Ureter (tissue), 1 donor: ENCODE results near the gene SLX4IP. TPM values are rescaled to one million over a fixed set of nuclear protein-coding genes. Genes with fewer than 3 reads are reported as not detected.
"Not testable (repeated sequence)": the region's sequence is repeated elsewhere in the genome, so short reads cannot be mapped to it uniquely, and the experiment has no call there.

ENCODE experiments used
- DNase-seq: peaks from one replicate; pipeline ENCODE4 v3.0.0-alpha.2; 2020; ENCODE audit warnings: low spot score
- total RNA-seq: library from RNA; stranded (reverse); gene quantifications from one replicate; pipeline ENCODE4 v1.2.4, GENCODE V29; 2023
- donor health status: DM: yes; HTN: yes; CAD: no.

SLX4IP gene
- 11.1 TPM for total RNA-seq

DNA sequence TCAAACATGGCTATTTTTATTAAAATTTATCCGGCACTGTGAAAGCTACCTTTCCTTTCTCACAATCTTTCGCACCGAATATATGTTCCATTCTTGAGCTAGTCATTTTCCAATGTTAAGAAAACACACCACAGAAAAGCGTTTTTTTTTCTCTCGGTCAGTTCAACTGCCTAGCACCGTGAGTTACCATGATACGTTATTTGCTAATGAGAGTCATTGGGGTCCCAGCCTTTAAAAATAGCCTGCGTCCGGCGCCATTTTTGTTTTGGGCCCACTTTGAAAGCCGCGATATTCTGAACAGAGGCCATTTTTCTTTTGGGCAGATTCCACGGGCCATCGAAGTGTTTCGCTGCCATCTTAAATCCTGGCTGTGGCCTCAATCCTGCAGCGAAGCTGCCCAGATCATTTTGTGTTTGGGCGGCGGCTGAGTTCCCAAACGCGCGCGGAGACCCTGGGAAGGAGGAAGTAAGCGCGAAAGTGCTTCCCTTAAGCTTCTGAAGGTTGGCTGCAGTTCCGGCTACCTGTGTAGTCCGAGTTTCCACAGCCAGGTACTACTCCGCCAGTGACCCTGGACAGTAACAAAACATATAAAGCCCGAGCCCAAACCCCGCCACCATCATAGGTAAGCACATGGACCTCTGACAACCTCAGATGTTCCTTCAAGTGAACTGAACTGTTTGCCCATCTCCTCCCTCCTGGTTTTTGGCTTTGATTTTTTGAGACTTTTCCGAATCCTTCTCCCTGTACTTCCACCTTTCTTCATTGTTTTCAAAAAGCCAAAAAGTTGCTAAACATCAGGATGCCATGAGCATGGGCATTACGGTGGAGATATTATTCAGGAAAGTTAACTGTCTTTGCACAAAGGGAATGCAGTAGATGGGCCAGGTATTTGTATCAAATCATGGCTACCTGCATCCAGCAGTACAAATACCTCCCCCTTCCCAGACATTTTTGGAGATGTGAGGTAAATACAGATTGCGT, at the start of gene SLX4IP:
SLX4IP (plus strand) TSS at position 474 of the 981 bp plus-strand sequence. CDS start 22,900 bp downstream, outside the sequence.
- peak; percentile 96 for DNase-seq

DNA sequence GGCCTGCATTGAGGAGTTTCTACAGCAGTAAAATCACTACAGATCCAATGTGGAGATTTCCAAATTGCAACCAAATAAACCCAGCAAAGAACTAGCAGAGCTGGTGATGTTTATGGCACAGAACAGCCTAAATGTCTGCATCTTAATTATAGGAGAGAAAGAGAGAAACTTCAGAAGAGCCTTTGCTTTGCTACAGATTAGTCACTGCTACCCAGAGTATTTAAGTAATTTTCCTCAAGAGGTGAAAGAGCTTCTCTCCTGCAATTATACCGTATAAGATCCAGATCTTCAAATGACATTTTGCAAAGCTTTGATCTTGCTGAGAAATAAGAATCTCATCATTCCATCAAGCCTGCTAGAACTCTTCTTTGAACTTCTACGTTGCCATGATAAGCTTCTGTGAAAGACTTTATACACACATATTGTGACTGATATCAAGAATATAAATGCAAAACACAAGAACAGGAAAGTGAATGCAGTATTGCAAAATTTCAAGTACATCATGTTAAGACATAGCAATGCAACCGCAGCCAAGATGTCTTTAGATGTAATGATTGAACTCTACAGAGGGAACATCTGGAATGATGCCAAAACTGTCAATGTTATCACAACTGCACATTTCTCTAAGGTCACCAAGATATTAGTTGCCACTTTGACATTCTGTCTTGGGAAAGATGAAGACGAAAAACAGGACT, 49.1 kb upstream of the SLX4IP start:
- no peak for DNase-seq

DNA sequence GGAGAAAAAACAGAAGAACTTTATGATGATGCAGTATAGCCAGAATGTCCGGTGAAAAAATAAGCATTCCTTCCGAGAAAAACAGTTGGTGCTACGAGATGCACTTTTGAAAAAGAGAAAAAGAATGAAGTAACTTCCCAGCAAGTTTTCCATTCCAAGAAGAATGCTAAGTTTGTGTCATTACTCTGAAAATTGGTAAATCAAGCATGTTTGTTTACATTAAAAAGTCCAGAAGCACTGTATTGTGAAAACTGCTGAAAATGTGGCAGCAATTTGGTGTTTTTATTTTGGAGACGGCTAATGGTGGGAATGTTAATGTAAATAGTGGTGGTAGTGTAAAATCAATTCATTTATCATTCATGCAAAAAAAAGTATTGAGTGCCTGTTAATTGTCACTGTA, 47.4 kb upstream of the SLX4IP start:
- DNase-seq = no peak

DNA sequence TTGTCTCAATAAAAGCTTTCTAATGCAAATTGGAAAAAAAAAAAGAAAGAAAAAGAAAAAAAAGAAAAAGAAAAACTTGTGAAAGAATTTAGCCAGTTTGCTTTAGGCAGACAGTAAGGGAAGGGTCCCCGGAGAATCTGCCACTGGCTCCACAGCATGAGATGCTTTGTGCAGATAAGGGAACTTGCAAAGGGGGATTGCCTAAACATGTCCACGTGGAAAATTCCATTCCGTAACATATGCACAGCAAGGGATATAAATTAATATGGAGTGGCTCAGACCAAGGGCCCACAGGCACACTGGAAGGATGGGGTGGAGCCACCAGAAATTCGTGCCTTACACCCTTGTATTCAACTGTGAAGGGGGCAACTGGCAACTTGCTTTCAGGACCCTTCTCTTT, 46.5 kb upstream of the SLX4IP start:
- DNase-seq = no peak

DNA sequence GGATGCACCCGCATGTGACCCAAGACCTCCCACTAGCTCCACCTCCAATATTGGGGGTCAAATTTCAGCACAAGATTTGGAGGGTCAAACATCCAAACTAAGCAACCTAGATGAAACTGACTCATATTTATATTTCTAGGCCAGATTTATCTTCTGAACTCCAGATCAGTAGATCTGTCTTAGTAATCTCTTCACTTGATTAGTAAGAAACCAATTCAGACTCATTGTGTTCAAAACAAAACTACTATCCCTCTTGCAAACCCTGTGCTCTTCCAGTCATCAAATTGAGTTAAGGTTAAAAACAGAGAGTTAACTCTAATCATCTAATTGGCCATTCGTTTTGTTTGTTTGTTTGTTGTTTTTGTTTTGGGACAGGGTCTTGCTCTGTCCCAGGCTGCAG, 44.4 kb upstream of the SLX4IP start:
- no peak for DNase-seq

DNA sequence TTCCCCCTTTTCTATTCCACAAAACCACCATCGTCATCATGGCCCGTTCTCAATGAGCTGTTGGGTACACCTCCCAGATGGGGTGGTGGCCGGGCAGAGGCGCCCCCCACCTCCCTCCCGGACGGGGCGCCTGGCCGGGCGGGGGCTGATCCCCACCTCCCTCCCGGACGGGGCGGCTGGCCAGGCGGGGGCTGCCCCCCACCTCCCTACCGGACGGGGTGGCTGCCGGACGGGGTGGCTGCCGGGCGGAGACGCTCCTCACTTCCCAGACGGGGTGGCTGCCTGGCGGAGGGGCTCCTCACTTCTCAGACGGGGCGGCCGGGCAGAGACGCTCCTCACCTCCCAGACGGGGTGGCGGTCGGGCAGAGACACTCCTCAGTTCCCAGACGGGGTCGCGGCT, 40.4 kb upstream of the SLX4IP start:
- not testable (repeated sequence) for DNase-seq

DNA sequence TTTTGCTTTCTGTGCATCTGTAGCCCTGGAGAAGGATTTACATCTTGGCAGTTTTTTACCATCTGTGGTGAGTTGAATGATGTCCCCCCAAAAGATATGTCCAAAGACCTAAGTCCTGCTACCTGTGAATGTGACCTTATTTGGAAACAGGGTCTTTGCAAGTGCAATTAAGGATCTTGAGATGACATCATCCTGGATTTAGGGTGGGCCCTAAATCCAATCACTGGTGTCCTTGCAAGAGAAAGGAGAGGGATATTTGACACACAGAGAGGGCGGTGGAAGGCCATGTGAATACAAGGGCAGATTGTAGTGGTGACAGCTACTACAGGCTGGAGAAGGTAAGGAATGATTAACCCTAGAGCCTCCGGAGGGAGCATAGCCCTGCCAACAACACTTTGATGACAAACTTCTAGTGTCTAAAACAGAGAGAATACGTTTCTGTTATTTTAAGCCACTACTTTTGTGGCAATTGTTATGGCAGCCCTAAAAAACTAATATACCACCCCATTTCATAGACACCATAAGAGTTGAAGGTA, 36.2 kb upstream of the SLX4IP start:
- DNase-seq = no peak

DNA sequence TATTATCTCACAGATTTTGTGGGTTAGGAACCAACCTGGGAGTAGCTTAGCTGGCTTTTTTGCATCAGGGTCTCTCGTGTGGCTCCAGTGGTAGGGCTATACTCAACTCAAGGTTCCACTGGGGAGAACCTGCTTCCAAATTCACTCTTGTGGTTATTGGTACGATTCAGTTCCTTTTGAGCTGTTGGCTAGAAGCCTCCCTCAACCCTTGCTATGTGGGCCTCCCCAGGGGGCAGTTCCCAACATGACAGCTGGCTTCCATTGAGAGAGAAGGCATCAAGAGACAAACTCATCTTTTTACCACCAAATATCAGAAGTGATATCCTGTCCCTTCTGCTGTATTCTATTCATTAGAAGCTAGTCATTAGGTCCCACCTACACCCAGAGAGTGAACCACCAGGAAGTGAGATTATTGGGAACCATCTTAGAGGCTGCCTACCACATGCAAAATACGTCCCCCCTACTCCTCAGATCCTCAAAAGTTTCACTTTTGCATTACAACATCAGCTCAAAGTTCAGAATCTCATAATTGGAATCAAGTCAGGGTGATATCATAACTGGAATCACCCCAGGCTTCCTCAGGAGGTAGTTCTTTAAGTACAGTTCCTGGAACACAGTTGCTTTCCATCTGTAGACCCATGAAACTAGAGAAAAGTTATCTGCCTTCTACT, 32.0 kb upstream of the SLX4IP start:
- no peak for DNase-seq

DNA sequence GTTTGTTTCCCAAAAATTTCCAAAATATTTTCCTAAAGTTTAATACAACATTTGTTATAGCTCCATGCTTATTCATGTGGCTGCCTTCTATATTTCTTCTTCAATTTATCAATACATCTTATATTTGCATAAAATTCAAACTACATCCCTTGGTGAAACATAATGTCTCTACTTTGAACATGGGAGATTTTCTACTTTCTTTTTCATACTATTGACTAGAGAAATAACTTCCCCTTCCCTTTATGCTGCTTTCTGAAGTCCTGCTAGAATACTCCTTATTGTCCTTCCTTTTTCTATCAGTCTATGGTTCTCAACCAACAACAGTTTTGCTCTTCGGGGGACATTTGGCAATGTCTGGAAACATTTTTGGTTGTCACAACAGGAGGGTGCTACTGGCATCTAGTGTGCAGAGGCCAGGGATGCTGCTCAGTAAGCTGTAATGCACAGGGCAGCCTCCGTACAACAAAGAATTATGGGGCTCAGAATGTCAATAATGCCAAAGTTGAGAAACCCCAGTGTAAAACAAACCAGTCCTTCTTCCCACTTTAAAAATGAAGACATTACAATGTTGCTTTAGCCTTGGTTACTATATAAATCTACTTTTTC, 31.0 kb upstream of the SLX4IP start:
- DNase-seq = no peak

DNA sequence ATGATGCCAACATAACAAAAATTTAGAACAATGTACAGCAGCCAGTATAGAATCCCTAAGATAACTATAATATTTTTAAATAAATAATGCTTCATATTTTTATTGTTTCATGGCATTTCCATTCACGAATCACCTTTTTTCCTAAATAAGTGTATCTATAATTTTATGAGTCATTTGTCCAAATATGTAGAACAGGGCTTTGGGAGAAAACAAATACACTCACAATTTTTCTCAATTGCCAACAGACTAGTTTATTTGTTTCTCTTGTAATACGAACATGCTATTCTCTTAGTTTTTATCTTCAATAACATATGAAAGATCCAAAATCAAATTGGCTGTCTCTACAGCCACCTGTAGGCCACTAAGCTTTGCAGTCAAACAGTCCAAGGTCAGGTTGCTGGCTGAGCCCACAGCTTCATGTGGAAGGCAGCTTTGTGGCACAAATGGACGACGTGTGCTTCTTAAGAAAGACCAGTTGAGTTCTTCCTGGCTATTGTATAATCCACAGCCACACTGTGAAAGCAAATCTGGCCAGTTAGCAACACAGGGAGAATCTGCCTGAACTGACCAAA, 30.1 kb upstream of the SLX4IP start:
- DNase-seq = no peak

DNA sequence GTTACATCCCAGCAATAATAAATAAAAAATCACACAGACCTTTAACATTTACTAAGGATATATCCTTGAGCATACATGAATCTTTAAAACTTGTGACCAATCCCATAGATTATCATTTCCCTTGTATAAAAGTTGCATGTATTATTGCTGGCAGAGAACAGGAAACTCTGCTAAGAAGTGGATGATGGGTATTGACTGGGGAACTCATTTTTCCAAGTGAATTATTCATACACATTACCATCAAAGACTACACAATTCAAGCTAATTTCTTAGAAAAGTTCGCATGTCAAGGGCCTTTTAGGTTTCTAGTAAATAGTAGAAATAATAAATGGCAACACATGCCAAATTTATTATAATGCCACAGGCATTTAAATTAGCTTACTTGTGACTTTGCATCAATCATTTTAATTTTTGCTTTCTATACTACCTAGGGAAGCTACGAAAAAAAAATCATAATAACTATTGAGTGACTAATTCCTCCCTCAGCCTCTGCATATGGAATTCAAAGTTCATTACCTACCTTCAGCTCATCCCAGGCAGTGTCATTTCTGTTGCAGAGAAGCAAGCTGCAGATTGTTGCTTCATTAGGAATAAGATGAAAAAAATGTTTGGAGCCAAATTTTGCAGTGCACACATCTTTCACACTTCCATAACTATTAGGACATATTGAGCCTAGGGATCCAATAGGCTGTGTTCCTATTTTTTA, 26.8 kb upstream of the SLX4IP start:
- DNase-seq = no peak

DNA sequence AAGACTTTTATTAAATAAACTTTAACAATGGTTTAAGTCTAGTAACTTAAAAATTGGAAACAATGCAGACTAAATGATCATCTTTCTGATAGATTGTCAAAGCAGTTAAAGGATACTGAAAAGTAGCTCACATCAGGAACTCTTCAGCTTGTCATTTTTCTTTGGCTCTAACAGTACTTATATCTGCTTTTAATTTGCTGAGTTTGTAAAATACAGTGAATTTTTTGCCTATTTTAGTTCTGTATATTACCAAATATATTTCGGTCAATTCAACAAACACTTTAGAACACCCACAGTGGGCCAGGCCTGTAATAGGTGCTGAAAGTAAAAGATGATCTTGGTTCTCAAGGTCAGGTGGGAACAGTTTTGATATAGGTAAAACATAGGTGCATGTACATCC, 23.4 kb upstream of the SLX4IP start:
- no peak for DNase-seq

DNA sequence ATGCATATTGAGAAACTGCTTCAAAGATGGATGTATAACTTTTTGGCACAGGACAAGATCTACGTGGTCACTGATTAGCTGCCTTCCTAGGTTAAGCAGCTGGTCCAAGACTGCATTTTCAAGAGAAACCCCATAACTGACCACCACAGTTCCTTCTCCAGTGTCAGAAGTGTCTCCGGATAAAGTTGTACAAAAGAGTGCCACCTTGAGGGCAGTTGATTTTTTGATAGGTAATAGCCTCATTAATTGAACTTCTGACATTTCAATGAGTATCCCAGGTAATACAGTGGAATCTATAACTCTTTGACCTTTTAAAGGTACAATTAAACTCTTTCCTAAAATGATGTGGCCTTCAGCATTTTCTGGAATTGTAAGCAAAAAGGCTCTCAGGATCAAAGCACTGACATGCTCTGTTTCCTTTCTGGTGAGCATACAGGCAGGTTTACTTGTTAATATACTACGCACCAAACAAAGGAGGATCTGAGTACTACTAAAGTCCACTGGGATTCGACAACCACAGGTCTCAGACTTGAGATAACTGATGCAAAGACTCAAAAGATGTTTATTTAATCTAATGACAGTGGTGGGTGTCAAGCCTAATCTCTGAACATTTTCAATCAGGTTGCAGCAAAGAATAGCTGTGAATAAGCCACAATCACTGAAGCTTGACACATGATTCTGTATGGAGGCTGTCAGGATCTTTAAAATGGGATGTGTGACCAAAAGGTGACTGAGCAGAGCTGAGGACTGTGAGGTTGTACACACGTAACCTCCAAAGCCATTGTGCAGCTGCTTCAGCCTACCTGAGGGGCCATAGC, 22.3 kb upstream of the SLX4IP start:
- DNase-seq = no peak

DNA sequence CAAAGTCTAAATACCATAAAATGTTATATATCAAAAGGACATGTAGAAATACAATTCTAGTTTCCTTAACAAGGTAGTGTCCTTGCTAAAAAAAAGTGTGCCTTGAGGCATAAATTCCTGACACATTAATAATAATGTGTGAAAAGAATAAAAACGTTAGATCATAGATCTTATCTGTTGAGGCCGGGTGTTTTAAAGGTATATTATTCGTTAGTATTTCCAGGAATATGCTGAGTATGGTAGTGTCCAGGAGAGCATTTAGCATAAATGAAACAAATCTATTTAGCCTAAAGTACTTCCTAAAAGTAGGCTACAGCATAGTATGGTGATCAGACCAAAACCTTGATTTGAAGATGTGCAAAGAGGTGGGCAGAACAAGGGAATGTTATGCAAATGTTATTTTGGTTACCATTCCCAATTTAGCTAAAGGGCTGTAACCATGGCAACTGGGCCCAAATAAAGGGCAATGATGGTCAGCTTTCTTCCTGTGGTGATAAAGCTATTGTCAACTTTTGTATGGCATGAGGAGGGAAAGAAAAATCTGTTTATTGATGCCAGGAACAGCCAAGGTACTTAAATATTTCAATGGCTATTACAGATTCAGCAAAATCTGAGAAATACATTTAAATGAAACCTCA, 20.0 kb upstream of the SLX4IP start:
- DNase-seq = no peak

DNA sequence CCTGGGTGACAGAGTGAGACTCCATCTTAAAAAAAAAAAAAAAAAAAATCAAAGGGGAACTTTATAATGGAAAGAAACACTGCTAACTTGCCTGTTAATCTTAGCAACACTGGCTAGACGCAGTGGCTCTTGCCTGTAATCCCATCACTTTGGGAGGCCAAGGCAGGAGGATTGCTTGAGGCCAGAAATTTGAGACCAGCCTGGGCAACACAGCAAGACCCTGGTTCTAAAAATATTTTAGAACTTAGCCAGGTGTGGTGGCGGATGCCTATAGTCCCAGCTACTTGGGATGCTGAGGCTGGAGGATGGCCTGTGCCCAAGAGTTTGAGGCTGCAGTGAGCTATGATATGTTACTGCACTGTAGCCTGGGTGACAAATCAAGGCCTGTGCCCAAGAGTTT, 17.9 kb upstream of the SLX4IP start:
- not testable (repeated sequence) for DNase-seq

DNA sequence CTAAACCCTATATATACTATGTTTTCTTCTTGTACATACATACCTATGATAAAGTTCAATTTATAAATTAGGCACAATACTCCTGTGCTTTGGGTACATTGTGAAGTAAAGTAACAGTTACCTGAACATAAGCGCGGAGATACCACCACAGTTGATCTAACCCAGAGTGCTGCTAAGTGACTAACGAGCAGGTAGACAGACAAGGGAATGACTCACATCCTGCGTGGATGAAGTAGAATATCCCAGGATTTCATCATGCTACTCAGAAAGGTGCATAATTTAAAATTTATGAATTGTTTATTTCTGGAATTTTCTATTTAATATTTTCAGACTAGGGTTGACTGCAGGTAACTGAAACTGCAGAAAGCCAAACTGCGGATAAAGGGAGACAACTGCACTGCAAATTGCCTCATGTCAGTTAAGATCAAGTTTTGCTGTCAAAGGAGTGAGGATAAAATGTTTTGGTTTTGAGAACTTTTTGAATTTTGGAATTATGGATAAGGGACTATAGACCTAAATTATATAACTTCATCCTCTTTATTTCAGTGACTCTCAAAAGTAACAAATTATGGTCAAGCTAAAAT, 15.5 kb upstream of the SLX4IP start:
- DNase-seq = no peak

DNA sequence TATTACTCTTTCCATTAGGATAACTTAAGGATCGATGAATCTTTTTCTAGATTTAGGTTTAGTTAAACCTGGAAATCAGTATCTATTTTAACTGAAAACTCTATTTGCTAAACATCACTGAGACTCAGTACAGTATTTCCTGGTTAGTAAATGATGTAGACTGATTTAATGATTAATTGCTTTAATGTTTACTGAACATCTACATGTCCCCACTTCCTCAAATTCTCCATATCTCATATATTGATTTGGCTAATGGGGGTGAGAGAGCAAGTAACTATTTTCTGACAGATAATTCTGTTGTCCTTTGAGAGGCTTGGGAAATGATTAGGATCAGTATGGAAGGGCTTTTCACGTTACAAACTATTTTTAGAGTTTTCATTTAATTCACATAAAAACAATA, 11.4 kb upstream of the SLX4IP start:
- no peak for DNase-seq

DNA sequence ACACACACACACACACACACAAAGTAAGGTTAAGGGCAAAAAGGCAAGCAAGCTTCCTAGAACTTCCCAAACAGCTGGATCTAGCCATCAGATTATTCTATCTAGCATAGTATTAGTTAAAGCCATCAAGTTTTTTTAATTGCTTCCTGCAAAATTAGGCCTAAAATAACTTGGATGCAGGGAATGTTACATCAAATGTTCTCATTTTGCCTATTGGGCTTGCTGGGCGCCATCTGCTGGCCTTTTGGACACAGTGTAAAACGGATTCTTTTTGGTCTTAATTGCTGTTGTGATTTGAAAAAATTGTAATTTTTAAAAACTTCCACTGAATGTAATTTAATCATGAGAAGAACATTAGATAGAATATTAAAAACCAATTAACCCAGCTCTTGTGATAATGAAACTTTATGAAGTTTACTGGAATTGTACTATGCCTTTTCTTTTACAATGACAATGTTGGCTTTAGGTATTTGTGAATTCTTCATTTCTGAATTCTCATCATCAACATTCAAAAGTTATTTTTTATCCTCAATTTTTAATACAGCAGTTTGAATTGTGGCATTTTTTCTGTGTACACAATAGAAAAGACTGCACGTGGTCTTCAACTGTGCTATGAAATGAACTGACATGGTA, 7.9 kb upstream of the SLX4IP start:
- no peak for DNase-seq
